WTC11 (cell line): ENCODE measurements around the gene UGT1A8. TPM values are rescaled to one million over a fixed set of nuclear protein-coding genes. Genes with fewer than 3 reads are reported as not detected.
"Not testable (repeated sequence)": the region's sequence is repeated elsewhere in the genome, so short reads cannot be mapped to it uniquely, and the experiment has no call there.

ENCODE experiments used
- ATAC-seq: fragments of 200-7000 bp; cut with Tn5 transposase; 2 replicates; pipeline ENCODE4 v1.10.0; 2021; ENCODE audit warnings: mild to moderate bottlenecking, moderate library complexity
- CTCF ChIA-PET: fragments of 300-600 bp; sonication (Branson Sonifier 250); formaldehyde crosslinking; loops from one replicate; lab custom pipeline; 2021; ENCODE audit warnings: antibody characterized with exemption; lab: Charles Lee
- POLR2A ChIA-PET: fragments of 350-600 bp; sonication (Branson Sonifier 250); formaldehyde crosslinking; loops from one replicate; lab custom pipeline; 2021; ENCODE audit warnings: antibody characterized with exemption; lab: Charles Lee
- DNase-seq: peaks from one replicate; pipeline ENCODE4 v3.0.0; 2021; ENCODE audit warnings: low spot score
- H3K27ac Mint-ChIP-seq: 2 replicates; pipeline ENCODE4 v1.8.0; 2021; ENCODE audit warnings: mixed read lengths
- H3K27me3 Mint-ChIP-seq: 2 replicates; pipeline ENCODE4 v1.8.0; 2021; ENCODE audit warnings: low read depth, mild to moderate bottlenecking, moderate library complexity, mixed read lengths
- H3K36me3 Mint-ChIP-seq: 2 replicates; pipeline ENCODE4 v1.8.0; 2021; ENCODE audit warnings: mixed read lengths
- H3K4me1 Mint-ChIP-seq: 2 replicates; pipeline ENCODE4 v1.8.0; 2022; ENCODE audit warnings: mixed read lengths
- H3K4me3 Mint-ChIP-seq: 2 replicates; pipeline ENCODE4 v1.8.0; 2021; ENCODE audit warnings: mild to moderate bottlenecking, moderate library complexity, mixed read lengths
- H3K9me3 Mint-ChIP-seq: 2 replicates; pipeline ENCODE4 v1.8.0; 2021; ENCODE audit warnings: mixed read lengths
- ESRRA ChIP-seq: sonication (generic); formaldehyde crosslinking; IDR thresholded peaks from 2 replicates; pipeline ENCODE4 v1.8.1; 2022; ENCODE audit warnings: mild to moderate bottlenecking, missing genetic modification reagents, borderline replicate concordance
- JUN ChIP-seq: sonication (generic); formaldehyde crosslinking; IDR thresholded peaks from 2 replicates; pipeline ENCODE4 v1.8.0; 2023; ENCODE audit warnings: mild to moderate bottlenecking, missing genetic modification reagents
- NFE2L1 ChIP-seq: sonication (generic); formaldehyde crosslinking; IDR thresholded peaks from 2 replicates; pipeline ENCODE4 v1.8.1; 2023; ENCODE audit warnings: missing genetic modification reagents
- TEAD4 ChIP-seq: sonication (generic); formaldehyde crosslinking; IDR thresholded peaks from 2 replicates; pipeline ENCODE4 v1.8.0; 2022; ENCODE audit warnings: mild to moderate bottlenecking, missing genetic modification reagents
- ZNF121 ChIP-seq: sonication (generic); formaldehyde crosslinking; IDR thresholded peaks from 2 replicates; pipeline ENCODE4 v1.8.0; 2023; ENCODE audit warnings: missing genetic modification reagents
- ZNF219 ChIP-seq: sonication (generic); formaldehyde crosslinking; IDR thresholded peaks from 2 replicates; pipeline ENCODE4 v1.8.0; 2023; ENCODE audit warnings: missing genetic modification reagents, mild to moderate bottlenecking, borderline replicate concordance
- ZNF396 ChIP-seq: fragments of 250-450 bp; sonication (Bioruptor Pico); IDR thresholded peaks from 2 replicates; pipeline ENCODE4 v1.8.0; 2021; ENCODE audit warnings: mild to moderate bottlenecking, moderate library complexity, borderline replicate concordance
- ZNF423 ChIP-seq: fragments of 250-450 bp; sonication (Bioruptor Pico); IDR thresholded peaks from 2 replicates; pipeline ENCODE4 v2.1.2; 2022; ENCODE audit warnings: mild to moderate bottlenecking, moderate library complexity
- total RNA-seq: library from RNA; stranded (reverse); gene quantifications from 3 replicates; pipeline ENCODE4 v1.2.3, GENCODE V29; 2021
- TF ChIP-seq, protein P1 (sequence below): sonication (generic); formaldehyde crosslinking; IDR thresholded peaks from 2 replicates; pipeline ENCODE4 v1.8.1; 2023; ENCODE audit warnings: mild to moderate bottlenecking, moderate library complexity, missing genetic modification reagents
- TF ChIP-seq, protein P2 (sequence below): sonication (generic); formaldehyde crosslinking; IDR thresholded peaks from 2 replicates; pipeline ENCODE4 v1.8.0; 2023; ENCODE audit warnings: mild to moderate bottlenecking, missing genetic modification reagents
- TF ChIP-seq, protein P3 (sequence below): fragments of 250-450 bp; sonication (Bioruptor Pico); IDR thresholded peaks from 2 replicates; pipeline ENCODE4 v1.8.0; 2021; ENCODE audit warnings: mild to moderate bottlenecking
- TF ChIP-seq, protein P4 (sequence below): sonication (generic); formaldehyde crosslinking; IDR thresholded peaks from 2 replicates; pipeline ENCODE4 v1.8.0; 2022; ENCODE audit warnings: mild to moderate bottlenecking, missing genetic modification reagents
- TF ChIP-seq, protein P5 (sequence below): sonication (generic); formaldehyde crosslinking; IDR thresholded peaks from 2 replicates; pipeline ENCODE4 v1.8.0; 2022; ENCODE audit warnings: mild to moderate bottlenecking, missing genetic modification reagents
- TF ChIP-seq, protein P6 (sequence below): sonication (generic); formaldehyde crosslinking; IDR thresholded peaks from 2 replicates; pipeline ENCODE4 v1.8.1; 2023; ENCODE audit warnings: mild to moderate bottlenecking, missing genetic modification reagents, moderate library complexity
- TF ChIP-seq, protein P7 (sequence below): sonication (generic); formaldehyde crosslinking; IDR thresholded peaks from 2 replicates; pipeline ENCODE4 v1.8.1; 2022; ENCODE audit warnings: mild to moderate bottlenecking, missing genetic modification reagents, moderate library complexity, borderline replicate concordance

The UGT1A8 gene
- total RNA-seq, 1 experiment from 2014 or later, result 0.13 TPM

DNA sequence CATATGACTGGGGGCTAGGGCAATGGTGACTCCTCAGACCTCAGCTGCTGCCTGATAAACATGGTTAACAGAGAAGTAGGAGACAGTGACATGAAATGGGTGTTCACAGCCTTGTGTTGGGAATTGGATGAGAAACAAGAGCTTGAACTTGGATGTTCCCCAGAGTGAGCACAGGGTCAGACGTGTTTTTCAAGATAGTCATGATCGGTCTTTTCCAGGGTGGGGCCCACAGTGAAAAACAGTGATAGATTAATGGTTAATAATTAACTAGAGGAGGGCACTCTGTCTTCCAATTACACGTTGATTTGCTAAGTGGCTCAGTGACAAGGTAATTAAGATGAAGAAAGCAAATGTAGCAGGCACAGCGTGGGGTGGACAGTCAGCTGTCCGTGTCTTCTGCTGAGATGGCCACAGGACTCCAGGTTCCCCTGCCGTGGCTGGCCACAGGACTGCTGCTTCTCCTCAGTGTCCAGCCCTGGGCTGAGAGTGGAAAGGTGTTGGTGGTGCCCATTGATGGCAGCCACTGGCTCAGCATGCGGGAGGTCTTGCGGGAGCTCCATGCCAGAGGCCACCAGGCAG lies 111.4 kb downstream of the UGT1A8 start, which contains the start of gene UGT1A3:
UGT1A3 (plus strand) TSS at position 320 of the 579 bp plus-strand sequence; CDS start at position 405, 85 bp downstream.
- no peak for ATAC-seq
- H3K9me3 Mint-ChIP-seq, result peaks cover 44% of the 10 kb centered on the region

DNA sequence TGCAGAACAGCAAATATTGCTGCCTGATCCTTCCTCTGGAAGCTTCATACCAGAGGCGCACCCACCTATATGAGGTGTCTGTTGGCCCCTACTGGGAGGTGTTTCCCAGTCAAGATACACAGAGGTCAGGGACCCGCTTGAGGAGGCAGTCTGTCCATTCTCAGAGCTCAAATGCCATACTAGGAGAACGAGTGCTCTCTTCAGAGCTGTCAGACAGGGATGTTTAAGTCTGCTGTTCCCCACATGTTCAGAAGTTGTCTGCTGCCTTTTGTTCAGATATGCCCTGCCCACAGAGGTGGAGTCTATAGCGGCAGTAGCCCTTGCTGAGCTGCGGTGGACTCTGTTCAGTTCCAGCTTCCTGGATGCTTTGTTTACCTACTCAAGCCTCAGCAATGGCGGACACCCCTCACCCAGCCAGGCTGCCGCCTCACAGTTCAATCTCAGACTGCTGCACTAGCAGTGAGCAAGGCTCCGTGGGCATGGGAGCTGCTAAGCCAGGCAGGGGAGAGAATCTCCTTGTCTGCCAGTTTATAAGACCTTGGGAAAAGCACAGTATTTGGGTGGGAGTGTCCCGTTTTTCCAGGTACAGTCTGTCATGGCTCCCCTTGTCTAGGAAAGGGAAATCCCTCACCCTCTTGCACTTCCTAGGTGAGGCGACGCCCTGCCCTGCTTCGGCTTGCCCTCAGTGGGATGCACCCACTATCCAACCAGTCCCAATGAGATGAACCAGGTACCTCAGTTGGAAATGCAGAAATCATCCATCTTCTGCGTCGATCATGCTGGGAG lies 119.6 kb downstream of the UGT1A8 start:
- H3K4me1 Mint-ChIP-seq, H3K27ac Mint-ChIP-seq, CTCF ChIA-PET, ATAC-seq, DNase-seq, H3K4me3 Mint-ChIP-seq, H3K27me3 Mint-ChIP-seq, POLR2A ChIA-PET: not testable (repeated sequence)
- H3K36me3 Mint-ChIP-seq, result peaks cover 11% of the 10 kb centered on the region
- H3K9me3 Mint-ChIP-seq, result peaks cover 43% of the 10 kb centered on the region

More for the DNA sequence above, 111.4 kb downstream of the UGT1A8 start, which contains the start of gene UGT1A3:
- TF ChIP-seq JUN (no peak), ZNF396 (CRISPR knock-in tag) (no peak), ZNF423 (CRISPR knock-in tag) (no peak), ZNF219 (CRISPR knock-in tag) (no peak), TEAD4 (CRISPR knock-in tag) (no peak), NFE2L1 (no peak), ZNF121 (CRISPR knock-in tag) (no peak), ESRRA (CRISPR knock-in tag) (no peak)
- TF ChIP-seq, protein P1, sequence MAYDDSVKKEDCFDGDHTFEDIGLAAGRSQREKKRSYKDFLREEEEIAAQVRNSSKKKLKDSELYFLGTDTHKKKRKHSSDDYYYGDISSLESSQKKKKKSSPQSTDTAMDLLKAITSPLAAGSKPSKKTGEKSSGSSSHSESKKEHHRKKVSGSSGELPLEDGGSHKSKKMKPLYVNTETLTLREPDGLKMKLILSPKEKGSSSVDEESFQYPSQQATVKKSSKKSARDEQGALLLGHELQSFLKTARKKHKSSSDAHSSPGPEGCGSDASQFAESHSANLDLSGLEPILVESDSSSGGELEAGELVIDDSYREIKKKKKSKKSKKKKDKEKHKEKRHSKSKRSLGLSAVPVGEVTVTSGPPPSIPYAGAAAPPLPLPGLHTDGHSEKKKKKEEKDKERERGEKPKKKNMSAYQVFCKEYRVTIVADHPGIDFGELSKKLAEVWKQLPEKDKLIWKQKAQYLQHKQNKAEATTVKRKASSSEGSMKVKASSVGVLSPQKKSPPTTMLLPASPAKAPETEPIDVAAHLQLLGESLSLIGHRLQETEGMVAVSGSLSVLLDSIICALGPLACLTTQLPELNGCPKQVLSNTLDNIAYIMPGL, result no peak
- TF ChIP-seq, protein P2, sequence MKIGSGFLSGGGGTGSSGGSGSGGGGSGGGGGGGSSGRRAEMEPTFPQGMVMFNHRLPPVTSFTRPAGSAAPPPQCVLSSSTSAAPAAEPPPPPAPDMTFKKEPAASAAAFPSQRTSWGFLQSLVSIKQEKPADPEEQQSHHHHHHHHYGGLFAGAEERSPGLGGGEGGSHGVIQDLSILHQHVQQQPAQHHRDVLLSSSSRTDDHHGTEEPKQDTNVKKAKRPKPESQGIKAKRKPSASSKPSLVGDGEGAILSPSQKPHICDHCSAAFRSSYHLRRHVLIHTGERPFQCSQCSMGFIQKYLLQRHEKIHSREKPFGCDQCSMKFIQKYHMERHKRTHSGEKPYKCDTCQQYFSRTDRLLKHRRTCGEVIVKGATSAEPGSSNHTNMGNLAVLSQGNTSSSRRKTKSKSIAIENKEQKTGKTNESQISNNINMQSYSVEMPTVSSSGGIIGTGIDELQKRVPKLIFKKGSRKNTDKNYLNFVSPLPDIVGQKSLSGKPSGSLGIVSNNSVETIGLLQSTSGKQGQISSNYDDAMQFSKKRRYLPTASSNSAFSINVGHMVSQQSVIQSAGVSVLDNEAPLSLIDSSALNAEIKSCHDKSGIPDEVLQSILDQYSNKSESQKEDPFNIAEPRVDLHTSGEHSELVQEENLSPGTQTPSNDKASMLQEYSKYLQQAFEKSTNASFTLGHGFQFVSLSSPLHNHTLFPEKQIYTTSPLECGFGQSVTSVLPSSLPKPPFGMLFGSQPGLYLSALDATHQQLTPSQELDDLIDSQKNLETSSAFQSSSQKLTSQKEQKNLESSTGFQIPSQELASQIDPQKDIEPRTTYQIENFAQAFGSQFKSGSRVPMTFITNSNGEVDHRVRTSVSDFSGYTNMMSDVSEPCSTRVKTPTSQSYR (CRISPR knock-in tag), result no peak
- TF ChIP-seq, protein P3, sequence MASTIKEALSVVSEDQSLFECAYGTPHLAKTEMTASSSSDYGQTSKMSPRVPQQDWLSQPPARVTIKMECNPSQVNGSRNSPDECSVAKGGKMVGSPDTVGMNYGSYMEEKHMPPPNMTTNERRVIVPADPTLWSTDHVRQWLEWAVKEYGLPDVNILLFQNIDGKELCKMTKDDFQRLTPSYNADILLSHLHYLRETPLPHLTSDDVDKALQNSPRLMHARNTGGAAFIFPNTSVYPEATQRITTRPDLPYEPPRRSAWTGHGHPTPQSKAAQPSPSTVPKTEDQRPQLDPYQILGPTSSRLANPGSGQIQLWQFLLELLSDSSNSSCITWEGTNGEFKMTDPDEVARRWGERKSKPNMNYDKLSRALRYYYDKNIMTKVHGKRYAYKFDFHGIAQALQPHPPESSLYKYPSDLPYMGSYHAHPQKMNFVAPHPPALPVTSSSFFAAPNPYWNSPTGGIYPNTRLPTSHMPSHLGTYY (CRISPR knock-in tag), result no peak
- TF ChIP-seq, protein P4, sequence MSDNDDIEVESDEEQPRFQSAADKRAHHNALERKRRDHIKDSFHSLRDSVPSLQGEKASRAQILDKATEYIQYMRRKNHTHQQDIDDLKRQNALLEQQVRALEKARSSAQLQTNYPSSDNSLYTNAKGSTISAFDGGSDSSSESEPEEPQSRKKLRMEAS (CRISPR knock-in tag), result no peak
- TF ChIP-seq, protein P5, sequence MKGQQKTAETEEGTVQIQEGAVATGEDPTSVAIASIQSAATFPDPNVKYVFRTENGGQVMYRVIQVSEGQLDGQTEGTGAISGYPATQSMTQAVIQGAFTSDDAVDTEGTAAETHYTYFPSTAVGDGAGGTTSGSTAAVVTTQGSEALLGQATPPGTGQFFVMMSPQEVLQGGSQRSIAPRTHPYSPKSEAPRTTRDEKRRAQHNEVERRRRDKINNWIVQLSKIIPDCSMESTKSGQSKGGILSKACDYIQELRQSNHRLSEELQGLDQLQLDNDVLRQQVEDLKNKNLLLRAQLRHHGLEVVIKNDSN (CRISPR knock-in tag), result no peak
- TF ChIP-seq, protein P6, sequence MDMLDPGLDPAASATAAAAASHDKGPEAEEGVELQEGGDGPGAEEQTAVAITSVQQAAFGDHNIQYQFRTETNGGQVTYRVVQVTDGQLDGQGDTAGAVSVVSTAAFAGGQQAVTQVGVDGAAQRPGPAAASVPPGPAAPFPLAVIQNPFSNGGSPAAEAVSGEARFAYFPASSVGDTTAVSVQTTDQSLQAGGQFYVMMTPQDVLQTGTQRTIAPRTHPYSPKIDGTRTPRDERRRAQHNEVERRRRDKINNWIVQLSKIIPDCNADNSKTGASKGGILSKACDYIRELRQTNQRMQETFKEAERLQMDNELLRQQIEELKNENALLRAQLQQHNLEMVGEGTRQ (CRISPR knock-in tag), result no peak
- TF ChIP-seq, protein P7, sequence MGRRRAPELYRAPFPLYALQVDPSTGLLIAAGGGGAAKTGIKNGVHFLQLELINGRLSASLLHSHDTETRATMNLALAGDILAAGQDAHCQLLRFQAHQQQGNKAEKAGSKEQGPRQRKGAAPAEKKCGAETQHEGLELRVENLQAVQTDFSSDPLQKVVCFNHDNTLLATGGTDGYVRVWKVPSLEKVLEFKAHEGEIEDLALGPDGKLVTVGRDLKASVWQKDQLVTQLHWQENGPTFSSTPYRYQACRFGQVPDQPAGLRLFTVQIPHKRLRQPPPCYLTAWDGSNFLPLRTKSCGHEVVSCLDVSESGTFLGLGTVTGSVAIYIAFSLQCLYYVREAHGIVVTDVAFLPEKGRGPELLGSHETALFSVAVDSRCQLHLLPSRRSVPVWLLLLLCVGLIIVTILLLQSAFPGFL (CRISPR knock-in tag), result no peak
- Mint-ChIP-seq H3K4me3 (no peak within 1 kb of the TSS), H3K36me3 (peaks cover 8% of the 10 kb centered on the region; the same call in 1 of the 2 replicates), H3K27me3 (peaks cover 3% of the 10 kb centered on the region; the same call in 1 of the 2 replicates), H3K4me1 (no peaks in the 10 kb centered on the region), H3K27ac (no peak within 1 kb of the TSS)
- ChIA-PET POLR2A (no interaction called here), CTCF (no interaction called here)
- no peak for DNase-seq
